ENCODE data around the gene SLC9A8. TPM values are rescaled to one million over a fixed set of nuclear protein-coding genes. Genes with fewer than 3 reads are reported as not detected.
"Not testable (repeated sequence)": the region's sequence is repeated elsewhere in the genome, so short reads cannot be mapped to it uniquely, and the experiment has no call there.

The SLC9A8 gene
- total RNA-seq, 1 experiment from 2014 or later = 21.5 TPM

DNA sequence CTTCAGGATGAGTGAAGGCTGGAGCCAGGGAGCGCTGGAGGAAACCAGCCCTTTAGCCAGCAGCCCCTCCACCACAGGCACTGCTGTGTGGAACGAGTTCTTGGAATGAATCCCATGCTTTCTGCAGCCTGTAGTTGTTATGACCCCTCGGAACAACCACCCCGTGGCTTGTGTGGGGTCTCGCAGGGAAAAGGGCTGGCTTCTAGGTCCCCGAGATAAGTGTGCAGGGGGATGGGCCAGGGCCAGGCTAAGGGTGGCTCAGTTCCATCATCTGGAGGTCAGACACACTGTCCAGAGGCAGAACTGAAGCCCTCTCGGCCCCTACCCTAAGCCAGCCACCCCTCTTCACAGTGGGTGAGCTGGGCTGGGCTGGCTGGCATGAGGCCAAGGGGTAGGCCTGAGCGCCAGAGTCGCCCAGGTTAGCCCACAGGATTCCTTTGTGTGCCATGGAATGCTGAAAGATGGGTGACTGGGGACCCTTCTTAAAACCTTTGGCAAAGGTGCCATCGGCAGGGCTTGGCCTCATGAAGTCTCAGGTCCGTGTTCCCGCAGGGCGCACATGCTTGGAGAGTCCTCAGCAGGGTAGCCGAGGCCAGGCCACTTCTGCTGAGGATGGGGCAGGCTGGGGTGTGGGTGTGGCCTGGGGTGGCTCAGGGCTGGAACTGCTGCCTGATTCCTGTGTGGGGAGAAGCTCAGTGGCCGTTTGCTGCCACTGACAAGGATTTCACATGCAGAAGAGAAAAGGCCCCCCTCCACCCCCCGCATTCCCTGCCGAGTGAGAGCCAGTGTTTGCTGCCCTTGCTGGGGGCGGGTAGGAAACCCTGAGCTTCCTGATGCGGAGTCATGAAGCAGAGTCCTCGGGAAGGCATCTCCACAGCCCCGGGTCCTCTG is 78.1 kb downstream of the SLC9A8 start:
- Histone ChIP-seq H3K4me1 (ENCODE audit: low read length) (peaks cover 20% of the 10 kb centered on the region), H3K27ac (ENCODE audit: low read length) (no peak overlapping the region), H3K9me3 (ENCODE audit: low read length) (no peaks in the 10 kb centered on the region), H3K9me2 (replicated peaks; ENCODE audit: insufficient read depth, low read length) (no peaks in the 10 kb centered on the region), H3K79me2 (ENCODE audit: low read length) (no peaks in the 10 kb centered on the region), H3K9ac (ENCODE audit: low read length) (no peak overlapping the region), H3K4me3 (ENCODE audit: low read length) (no peak overlapping the region), H3K27me3 (ENCODE audit: low read length) (no peaks in the 10 kb centered on the region), H2AFZ (ENCODE audit: low read length) (no peak overlapping the region), H4K20me1 (ENCODE audit: insufficient read depth, low read depth, low read length) (peaks cover 9% of the 10 kb centered on the region; the same call in 1 of the 2 replicates), H3K36me3 (ENCODE audit: insufficient read depth, low read length) (no peaks in the 10 kb centered on the region), H3K4me2 (ENCODE audit: low read depth, low read length, poor library complexity, severe bottlenecking) (no peak overlapping the region)
- DNase-seq = no peak

GRCh38 chr20:49891476-49892110 is 79.0 kb downstream of the SLC9A8 start:
- Histone ChIP-seq H3K27ac (ENCODE audit: low read length) (no peak overlapping the region), H3K9me3 (ENCODE audit: low read length) (no peaks in the 10 kb centered on the region), H3K9ac (ENCODE audit: low read length) (no peak overlapping the region), H3K79me2 (ENCODE audit: low read length) (no peaks in the 10 kb centered on the region), H3K4me1 (ENCODE audit: low read length) (peaks cover 20% of the 10 kb centered on the region), H4K20me1 (ENCODE audit: insufficient read depth, low read depth, low read length) (peaks cover 9% of the 10 kb centered on the region; the same call in 1 of the 2 replicates), H3K9me2 (replicated peaks; ENCODE audit: insufficient read depth, low read length) (no peaks in the 10 kb centered on the region), H2AFZ (ENCODE audit: low read length) (no peak overlapping the region), H3K27me3 (ENCODE audit: low read length) (no peaks in the 10 kb centered on the region), H3K36me3 (ENCODE audit: insufficient read depth, low read length) (no peaks in the 10 kb centered on the region), H3K4me2 (ENCODE audit: low read depth, low read length, poor library complexity, severe bottlenecking) (no peak overlapping the region), H3K4me3 (ENCODE audit: low read length) (no peak overlapping the region)
- DNase-seq = no peak

GRCh38 chr20:49892260-49892659 is 79.6 kb downstream of the SLC9A8 start:
- H3K9ac ChIP-seq (ENCODE audit: low read length) = no peak overlapping the region
- H3K9me2 ChIP-seq (replicated peaks; ENCODE audit: insufficient read depth, low read length) = no peaks in the 10 kb centered on the region
- peaks cover 20% of the 10 kb centered on the region for H3K4me1 ChIP-seq (ENCODE audit: low read length)
- H4K20me1 ChIP-seq (ENCODE audit: insufficient read depth, low read depth, low read length) = peaks cover 9% of the 10 kb centered on the region; the same call in 1 of the 2 replicates
- H3K36me3 ChIP-seq (ENCODE audit: insufficient read depth, low read length) = no peaks in the 10 kb centered on the region
- H2AFZ ChIP-seq (ENCODE audit: low read length) = no peak overlapping the region
- no peaks in the 10 kb centered on the region for H3K79me2 ChIP-seq (ENCODE audit: low read length)
- no peak for DNase-seq
- H3K27me3 ChIP-seq (ENCODE audit: low read length) = no peaks in the 10 kb centered on the region
- no peak overlapping the region for H3K4me2 ChIP-seq (ENCODE audit: low read depth, low read length, poor library complexity, severe bottlenecking)
- H3K4me3 ChIP-seq (ENCODE audit: low read length) = no peak overlapping the region
- H3K9me3 ChIP-seq (ENCODE audit: low read length) = no peaks in the 10 kb centered on the region
- no peak overlapping the region for H3K27ac ChIP-seq (ENCODE audit: low read length)

GRCh38 chr20:49892817-49893216 is 80.2 kb downstream of the SLC9A8 start:
- no peak overlapping the region for H3K4me2 ChIP-seq (ENCODE audit: low read depth, low read length, poor library complexity, severe bottlenecking)
- no peak overlapping the region for H3K4me3 ChIP-seq (ENCODE audit: low read length)
- no peaks in the 10 kb centered on the region for H3K9me3 ChIP-seq (ENCODE audit: low read length)
- H3K9ac ChIP-seq (ENCODE audit: low read length) = no peak overlapping the region
- peaks cover 20% of the 10 kb centered on the region for H3K4me1 ChIP-seq (ENCODE audit: low read length)
- H3K27me3 ChIP-seq (ENCODE audit: low read length) = no peaks in the 10 kb centered on the region
- no peak overlapping the region for H2AFZ ChIP-seq (ENCODE audit: low read length)
- H3K79me2 ChIP-seq (ENCODE audit: low read length) = no peaks in the 10 kb centered on the region
- no peak for DNase-seq
- no peaks in the 10 kb centered on the region for H3K36me3 ChIP-seq (ENCODE audit: insufficient read depth, low read length)
- H3K27ac ChIP-seq (ENCODE audit: low read length) = no peak overlapping the region
- H4K20me1 ChIP-seq (ENCODE audit: insufficient read depth, low read depth, low read length) = peaks cover 9% of the 10 kb centered on the region; the same call in 1 of the 2 replicates
- no peaks in the 10 kb centered on the region for H3K9me2 ChIP-seq (replicated peaks; ENCODE audit: insufficient read depth, low read length)

DNA sequence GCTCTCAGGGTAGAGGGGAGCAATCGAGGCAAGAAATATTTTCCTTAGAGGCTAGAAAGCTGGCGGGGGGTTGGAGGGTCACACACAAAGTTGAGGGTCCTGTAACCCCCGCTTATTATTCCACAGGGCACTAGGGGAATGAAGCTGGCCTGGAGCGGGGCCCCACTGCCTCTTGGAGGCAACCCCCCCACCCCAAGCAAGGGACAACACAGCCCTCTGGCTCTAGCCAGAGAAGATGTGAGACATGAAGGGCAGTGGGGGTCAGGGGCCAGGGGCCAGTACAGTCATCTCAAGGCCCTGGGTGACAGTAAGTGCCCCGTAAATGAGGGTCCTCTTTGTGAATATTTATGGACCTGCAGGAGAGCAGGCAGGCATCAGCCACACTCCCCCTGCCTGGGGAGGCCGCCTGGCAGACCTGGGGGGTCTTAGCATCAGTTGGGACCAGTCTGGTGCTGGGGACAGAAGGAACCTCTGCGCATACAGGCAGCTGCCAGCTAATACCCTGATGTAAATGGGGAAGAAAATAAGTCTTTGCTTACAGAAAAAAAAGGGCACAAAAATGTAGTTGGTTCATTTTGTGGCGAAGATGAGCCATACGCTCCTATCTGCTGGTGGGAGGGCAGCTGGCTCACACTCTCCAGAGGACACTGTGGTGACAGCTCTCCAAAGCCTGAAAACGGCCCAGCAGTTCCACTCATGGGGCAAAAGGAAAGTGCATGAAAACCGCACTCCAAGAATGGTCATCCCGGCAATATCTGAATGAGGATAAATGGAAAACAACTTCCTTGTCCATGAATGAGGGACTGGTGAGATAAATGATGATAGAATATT is 80.8 kb downstream of the SLC9A8 start:
- Histone ChIP-seq H3K79me2 (ENCODE audit: low read length) (no peaks in the 10 kb centered on the region), H3K4me2 (ENCODE audit: low read depth, low read length, poor library complexity, severe bottlenecking) (peak overlapping the region; percentile 44), H3K4me1 (ENCODE audit: low read length) (peaks cover 18% of the 10 kb centered on the region), H3K9ac (ENCODE audit: low read length) (no peak overlapping the region), H3K27me3 (ENCODE audit: low read length) (no peaks in the 10 kb centered on the region), H3K27ac (ENCODE audit: low read length) (no peak overlapping the region), H2AFZ (ENCODE audit: low read length) (no peak overlapping the region), H3K9me2 (replicated peaks; ENCODE audit: insufficient read depth, low read length) (no peaks in the 10 kb centered on the region), H4K20me1 (ENCODE audit: insufficient read depth, low read depth, low read length) (peaks cover 9% of the 10 kb centered on the region; the same call in 1 of the 2 replicates), H3K4me3 (ENCODE audit: low read length) (no peak overlapping the region), H3K36me3 (ENCODE audit: insufficient read depth, low read length) (no peaks in the 10 kb centered on the region), H3K9me3 (ENCODE audit: low read length) (no peaks in the 10 kb centered on the region)
- no peak for DNase-seq

DNA sequence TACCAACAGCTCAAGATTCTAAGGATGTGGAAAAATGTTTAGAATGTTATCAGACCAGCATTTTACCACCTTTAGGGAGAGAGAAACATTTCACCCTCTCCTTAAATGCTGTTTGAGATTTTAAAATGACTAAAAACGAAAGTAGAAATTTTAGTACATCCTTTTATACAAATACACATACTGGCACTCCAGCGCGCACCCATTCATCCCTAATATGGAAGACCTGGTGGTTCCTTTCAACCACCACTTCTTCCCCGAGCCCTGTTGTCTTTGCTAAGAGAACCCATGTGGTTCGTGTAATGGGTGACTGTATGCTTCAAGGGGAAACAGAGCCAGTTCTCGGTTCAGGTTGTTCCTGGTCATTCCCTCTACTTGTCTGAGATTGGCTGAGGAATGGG is 81.4 kb downstream of the SLC9A8 start:
- no peak overlapping the region for H3K27ac ChIP-seq (ENCODE audit: low read length)
- H3K36me3 ChIP-seq (ENCODE audit: insufficient read depth, low read length) = no peaks in the 10 kb centered on the region
- H3K9me2 ChIP-seq (replicated peaks; ENCODE audit: insufficient read depth, low read length) = no peaks in the 10 kb centered on the region
- no peak overlapping the region for H3K9ac ChIP-seq (ENCODE audit: low read length)
- no peak overlapping the region for H3K4me3 ChIP-seq (ENCODE audit: low read length)
- no peaks in the 10 kb centered on the region for H3K27me3 ChIP-seq (ENCODE audit: low read length)
- H2AFZ ChIP-seq (ENCODE audit: low read length) = no peak overlapping the region
- 0 out of 2 replicates have a peak, but pooled peaks cover 9% of the 10 kb centered on the region for H4K20me1 ChIP-seq (ENCODE audit: insufficient read depth, low read depth, low read length)
- H3K4me2 ChIP-seq (ENCODE audit: low read depth, low read length, poor library complexity, severe bottlenecking) = peak overlapping the region; percentile 44
- no peak for DNase-seq
- H3K79me2 ChIP-seq (ENCODE audit: low read length) = no peaks in the 10 kb centered on the region
- no peaks in the 10 kb centered on the region for H3K9me3 ChIP-seq (ENCODE audit: low read length)
- H3K4me1 ChIP-seq (ENCODE audit: low read length) = peaks cover 12% of the 10 kb centered on the region

DNA sequence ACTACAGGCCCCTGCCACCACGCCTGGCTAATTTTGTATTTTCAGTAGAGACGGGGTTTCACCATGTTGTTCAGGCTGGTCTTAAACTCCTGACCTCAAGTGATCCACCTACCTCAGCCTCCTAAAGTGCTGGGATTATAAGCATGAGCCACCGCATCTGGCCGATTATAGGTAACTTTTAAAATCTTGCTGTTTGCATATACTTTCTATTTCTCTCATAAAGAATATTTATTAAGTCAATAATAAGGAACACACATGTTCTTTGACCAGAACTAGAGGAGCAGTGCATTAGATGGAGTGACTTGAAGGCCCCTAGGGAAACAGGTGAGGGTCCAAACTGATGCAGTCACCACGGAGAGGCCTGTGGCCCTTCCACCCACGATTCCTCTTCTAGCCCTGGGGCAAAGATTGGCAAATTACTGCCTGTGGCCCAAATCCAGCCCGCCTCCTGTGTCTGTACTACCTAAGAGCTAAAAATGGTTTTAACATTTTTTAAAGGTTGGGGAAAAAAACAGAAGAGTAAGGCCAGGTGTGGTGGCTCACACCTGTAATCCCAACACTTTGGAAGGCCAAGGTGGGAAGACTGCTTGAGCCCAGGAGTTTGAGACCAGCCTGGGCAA is 83.0 kb downstream of the SLC9A8 start:
- not testable (repeated sequence) for H3K4me3 ChIP-seq (ENCODE audit: low read length); H3K27ac ChIP-seq (ENCODE audit: low read length); DNase-seq; H3K9ac ChIP-seq (ENCODE audit: low read length); H3K9me2 ChIP-seq (replicated peaks; ENCODE audit: insufficient read depth, low read length); H3K9me3 ChIP-seq (ENCODE audit: low read length); H4K20me1 ChIP-seq (ENCODE audit: insufficient read depth, low read depth, low read length); H3K4me2 ChIP-seq (ENCODE audit: low read depth, low read length, poor library complexity, severe bottlenecking); H3K79me2 ChIP-seq (ENCODE audit: low read length); H2AFZ ChIP-seq (ENCODE audit: low read length); H3K36me3 ChIP-seq (ENCODE audit: insufficient read depth, low read length); H3K27me3 ChIP-seq (ENCODE audit: low read length)
- H3K4me1 ChIP-seq (ENCODE audit: low read length) = peaks cover 11% of the 10 kb centered on the region

Data from Karpas-422 (cell line).